Glutamatergic neuron (in vitro differentiated cells): ENCODE measurements around the gene EIF4H. TPM values are rescaled to one million over a fixed set of nuclear protein-coding genes. Genes with fewer than 3 reads are reported as not detected.
A peak's percentile ranks its signal among the peaks of the same experiment; 100 is the strongest.
"Not testable (repeated sequence)": the region's sequence is repeated elsewhere in the genome, so short reads cannot be mapped to it uniquely, and the experiment has no call there.

Experiments used
- DNase-seq: peaks from one replicate; pipeline ENCODE4 v3.0.0; 2022
- H3K27ac Mint-ChIP-seq: one replicate; pipeline ENCODE4 v1.8.0; 2020; ENCODE audit warnings: mild to moderate bottlenecking, mixed read lengths, inconsistent platforms; ENCODE audit not compliant: unreplicated experiment
- H3K27me3 Mint-ChIP-seq: one replicate; pipeline ENCODE4 v1.8.0; 2020; ENCODE audit warnings: mild to moderate bottlenecking, moderate library complexity, mixed read lengths, inconsistent platforms; ENCODE audit not compliant: unreplicated experiment
- H3K36me3 Mint-ChIP-seq: one replicate; pipeline ENCODE4 v1.8.0; 2020; ENCODE audit warnings: mild to moderate bottlenecking, mixed read lengths, inconsistent platforms; ENCODE audit not compliant: unreplicated experiment
- H3K4me1 Mint-ChIP-seq: one replicate; pipeline ENCODE4 v1.8.0; 2020; ENCODE audit warnings: mild to moderate bottlenecking, low read depth, mixed read lengths, inconsistent platforms; ENCODE audit not compliant: unreplicated experiment
- H3K4me3 Mint-ChIP-seq: one replicate; pipeline ENCODE4 v1.8.0; 2020; ENCODE audit warnings: mild to moderate bottlenecking, mixed read lengths, inconsistent platforms; ENCODE audit not compliant: unreplicated experiment
- H3K9me3 Mint-ChIP-seq: one replicate; pipeline ENCODE4 v1.8.0; 2020; ENCODE audit warnings: mild to moderate bottlenecking, moderate library complexity, mixed read lengths, inconsistent platforms; ENCODE audit not compliant: unreplicated experiment
- total RNA-seq: library from RNA; stranded (reverse); fragmentation: NEBNext Ultra II Directional; extraction: Animal tissue kit (Norgen Biotek cat#: 25700); gene quantifications from one replicate; pipeline ENCODE4 v1.2.1, GENCODE V29; 2021; ENCODE audit not compliant: unreplicated experiment
- TF ChIP-seq, protein P1 (sequence below): fragments of 200-600 bp; sonication (generic); IDR thresholded peaks from one replicate; pipeline ENCODE4 v1.5.0; 2021; ENCODE audit not compliant: partially characterized antibody, unreplicated experiment

Gene EIF4H
- total RNA-seq, 1 donor from 2014 or later = 234 TPM

DNA sequence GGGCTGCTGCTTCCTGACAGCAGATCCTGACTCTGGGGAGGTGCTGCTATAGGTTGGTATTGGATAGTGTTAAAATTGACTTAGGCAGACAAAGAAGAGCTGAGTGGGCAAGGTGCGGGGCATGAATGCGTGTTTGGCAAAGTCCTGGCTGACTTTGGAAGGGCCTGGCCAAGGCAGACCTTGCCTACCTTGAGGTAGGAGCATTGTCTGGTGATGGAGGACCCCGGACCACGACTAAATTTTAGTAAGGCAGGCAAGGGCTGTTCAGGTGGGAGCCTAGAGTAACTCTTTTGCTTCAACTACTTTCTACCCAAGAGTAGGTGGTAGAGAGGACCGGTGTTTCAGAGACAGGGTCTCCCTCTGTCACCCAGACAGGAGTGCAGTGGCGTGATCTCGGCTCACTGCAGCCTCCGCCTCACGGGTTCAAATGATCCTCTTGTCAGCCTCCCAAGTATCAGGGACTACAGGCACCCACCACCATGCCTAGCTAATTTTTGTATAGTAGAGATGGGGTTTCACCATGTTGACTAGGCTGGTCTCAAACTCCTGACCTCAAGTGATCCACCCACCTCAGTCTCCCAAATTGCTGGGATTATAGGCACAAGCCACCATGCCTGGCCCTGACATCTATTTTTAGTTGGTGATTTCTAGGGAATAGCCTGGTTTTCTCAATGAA, 23.4 kb downstream of the EIF4H start:
- Mint-ChIP-seq H3K9me3 (peaks cover 6% of the 10 kb centered on the region), H3K4me1 (no peaks in the 10 kb centered on the region), H3K27me3 (peaks cover 1% of the 10 kb centered on the region), H3K27ac (no peak overlapping the region), H3K36me3 (no peaks in the 10 kb centered on the region), H3K4me3 (no peak overlapping the region)
- no peak for DNase-seq
- TF ChIP-seq, protein P1, sequence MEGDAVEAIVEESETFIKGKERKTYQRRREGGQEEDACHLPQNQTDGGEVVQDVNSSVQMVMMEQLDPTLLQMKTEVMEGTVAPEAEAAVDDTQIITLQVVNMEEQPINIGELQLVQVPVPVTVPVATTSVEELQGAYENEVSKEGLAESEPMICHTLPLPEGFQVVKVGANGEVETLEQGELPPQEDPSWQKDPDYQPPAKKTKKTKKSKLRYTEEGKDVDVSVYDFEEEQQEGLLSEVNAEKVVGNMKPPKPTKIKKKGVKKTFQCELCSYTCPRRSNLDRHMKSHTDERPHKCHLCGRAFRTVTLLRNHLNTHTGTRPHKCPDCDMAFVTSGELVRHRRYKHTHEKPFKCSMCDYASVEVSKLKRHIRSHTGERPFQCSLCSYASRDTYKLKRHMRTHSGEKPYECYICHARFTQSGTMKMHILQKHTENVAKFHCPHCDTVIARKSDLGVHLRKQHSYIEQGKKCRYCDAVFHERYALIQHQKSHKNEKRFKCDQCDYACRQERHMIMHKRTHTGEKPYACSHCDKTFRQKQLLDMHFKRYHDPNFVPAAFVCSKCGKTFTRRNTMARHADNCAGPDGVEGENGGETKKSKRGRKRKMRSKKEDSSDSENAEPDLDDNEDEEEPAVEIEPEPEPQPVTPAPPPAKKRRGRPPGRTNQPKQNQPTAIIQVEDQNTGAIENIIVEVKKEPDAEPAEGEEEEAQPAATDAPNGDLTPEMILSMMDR = no peak

DNA sequence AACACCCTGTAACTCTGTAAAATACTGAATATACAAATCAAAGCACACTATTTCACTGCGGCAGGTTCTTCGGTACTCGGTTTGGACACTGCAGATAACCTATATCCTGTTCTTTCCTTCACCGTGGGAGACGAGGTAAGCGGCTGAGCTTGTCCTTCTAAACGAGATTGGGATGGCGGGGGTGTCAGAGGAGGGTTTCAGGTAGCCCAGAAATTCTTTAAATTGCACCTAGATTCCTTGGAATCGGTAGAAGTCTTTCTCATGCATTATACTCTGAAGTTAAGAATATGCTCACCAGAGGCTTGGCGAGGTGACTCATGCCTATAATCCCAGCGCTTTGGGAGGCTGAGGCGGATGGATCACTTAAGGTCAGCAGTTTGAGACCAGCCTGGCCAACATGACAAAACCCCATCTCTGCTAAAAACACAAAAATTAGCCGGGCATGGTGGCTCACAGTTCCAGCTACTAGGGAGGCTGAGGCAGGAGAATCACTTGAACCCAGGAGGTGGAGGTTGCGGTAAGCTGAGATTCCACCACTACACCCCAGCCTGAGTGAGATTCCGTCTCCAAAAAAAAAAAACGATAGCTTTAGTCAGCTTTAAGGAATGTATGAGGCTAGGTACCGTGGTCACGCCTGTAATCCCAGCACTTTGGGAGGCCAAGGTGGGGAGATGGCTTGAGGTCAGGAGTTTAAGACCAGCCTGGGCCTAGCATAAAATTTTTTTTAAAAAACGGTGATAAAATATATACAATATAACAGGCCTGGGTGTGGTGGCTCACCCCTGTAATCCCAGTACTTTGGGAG, 25.6 kb downstream of the EIF4H start:
- Mint-ChIP-seq H3K4me3 (no peak overlapping the region), H3K27me3 (peaks cover 1% of the 10 kb centered on the region), H3K27ac (no peak overlapping the region), H3K36me3 (no peaks in the 10 kb centered on the region), H3K4me1 (no peaks in the 10 kb centered on the region), H3K9me3 (peaks cover 6% of the 10 kb centered on the region)
- no peak for DNase-seq
- TF ChIP-seq, protein P1 = no peak

DNA sequence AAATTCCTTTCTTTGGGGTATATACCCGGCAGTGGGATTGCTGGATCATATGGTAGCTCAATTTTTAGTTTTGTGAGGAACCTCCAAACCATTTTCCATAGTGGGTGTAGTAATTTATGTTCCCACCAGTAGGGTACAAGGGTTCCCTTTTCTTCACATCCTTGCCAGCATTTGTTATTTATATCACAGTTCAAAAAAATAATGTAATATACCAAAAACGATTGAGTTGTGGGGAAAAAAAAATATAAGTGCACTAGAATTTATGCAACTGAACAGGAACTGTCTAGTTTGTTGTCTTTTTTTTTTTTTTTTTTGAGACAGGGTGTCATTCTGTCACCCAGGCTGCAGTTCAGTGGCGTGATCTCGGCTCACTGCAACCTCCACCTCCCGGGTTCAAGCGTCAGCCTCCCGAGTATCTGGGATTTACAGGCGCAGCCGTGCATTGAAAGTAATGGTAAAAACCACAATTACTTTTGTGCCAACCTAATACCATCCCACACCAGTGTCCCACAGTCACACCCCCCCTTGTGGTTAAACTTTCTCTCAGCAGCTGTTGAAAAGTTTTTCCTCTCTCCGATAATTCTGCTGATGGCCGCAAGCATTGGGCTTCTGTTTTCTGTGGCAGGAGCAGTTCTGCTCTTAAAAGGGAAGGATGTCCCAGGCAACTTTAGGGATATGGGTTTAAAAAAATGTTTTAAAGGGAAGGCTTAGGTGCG, 28.8 kb downstream of the EIF4H start:
- Mint-ChIP-seq H3K36me3 (no peaks in the 10 kb centered on the region), H3K4me3 (no peak overlapping the region), H3K27ac (no peak overlapping the region), H3K9me3 (peaks cover 6% of the 10 kb centered on the region), H3K27me3 (peaks cover 2% of the 10 kb centered on the region), H3K4me1 (no peaks in the 10 kb centered on the region)
- TF ChIP-seq, protein P1 = peak; percentile 47
- peak; percentile 4 for DNase-seq

GRCh38 chr7:74203956-74204618, 29.9 kb downstream of the EIF4H start:
- no peak overlapping the region for H3K27ac Mint-ChIP-seq
- no peak overlapping the region for H3K4me3 Mint-ChIP-seq
- H3K4me1 Mint-ChIP-seq = no peaks in the 10 kb centered on the region
- no peaks in the 10 kb centered on the region for H3K36me3 Mint-ChIP-seq
- peaks cover 9% of the 10 kb centered on the region for H3K9me3 Mint-ChIP-seq
- peaks cover 3% of the 10 kb centered on the region for H3K27me3 Mint-ChIP-seq
- TF ChIP-seq, protein P1 = no peak
- DNase-seq = no peak

DNA sequence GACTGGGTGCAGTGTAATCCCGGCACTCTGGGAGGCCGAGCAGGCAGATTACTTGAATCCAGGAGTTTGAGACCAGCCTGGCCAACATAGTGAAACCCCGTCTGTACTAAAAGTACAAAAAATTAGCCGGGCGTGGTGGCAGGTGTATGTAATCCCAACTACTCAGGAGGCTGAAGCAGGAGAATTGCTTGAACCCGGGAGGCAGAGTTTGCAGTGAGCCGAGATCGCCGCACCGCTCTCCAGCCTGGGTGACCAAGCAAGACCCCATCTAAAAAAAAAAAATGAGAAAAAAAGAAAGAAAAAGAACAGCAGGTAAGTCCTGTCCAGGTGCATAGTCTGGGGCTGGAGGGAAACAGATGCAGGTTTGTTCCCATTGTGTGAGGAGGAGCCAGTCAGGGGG, 31.9 kb downstream of the EIF4H start:
- H3K4me1 Mint-ChIP-seq, H3K4me3 Mint-ChIP-seq, H3K27ac Mint-ChIP-seq, H3K36me3 Mint-ChIP-seq, DNase-seq, H3K9me3 Mint-ChIP-seq, H3K27me3 Mint-ChIP-seq: not testable (repeated sequence)
